DOHH2 (cell line): ENCODE data around the gene CD58.

Experiments
- EZH2phosphoT487 ChIP-seq: fragments of 200-600 bp; sonication (generic); IDR thresholded peaks from 2 replicates; pipeline ENCODE4 v1.6.1; 2017; ENCODE audit warnings: borderline replicate concordance, mild to moderate bottlenecking, antibody characterized with exemption, low read length, moderate library complexity, mixed read lengths
- TF ChIP-seq, protein P1 (sequence below): fragments of 200-600 bp; sonication (generic); IDR thresholded peaks from one replicate; pipeline ENCODE4 v1.5.1; 2014; ENCODE audit warnings: antibody characterized with exemption, mild to moderate bottlenecking, low read depth, low read length; ENCODE audit not compliant: poor library complexity, severe bottlenecking

DNA sequence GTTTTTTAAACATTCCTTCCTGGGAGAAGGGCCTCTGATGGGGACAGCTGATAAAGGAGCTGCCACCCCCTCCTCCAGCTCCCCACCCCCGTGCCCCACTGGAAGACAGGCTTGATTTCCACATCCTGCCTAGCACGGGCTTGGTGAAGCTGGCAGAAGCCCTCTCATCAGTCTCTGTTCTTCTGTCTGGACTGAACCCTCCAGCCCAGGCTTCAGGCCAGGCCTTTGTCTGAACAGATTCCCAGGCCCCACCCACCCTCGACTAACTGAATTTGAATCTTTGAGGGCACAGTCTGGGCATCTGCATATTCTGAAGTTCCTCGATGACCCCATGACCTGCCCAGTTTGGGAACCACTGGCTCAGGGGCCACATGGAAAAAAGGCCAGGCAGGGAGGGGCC, 75.3 kb downstream of the CD58 start:
- TF ChIP-seq, protein P1, sequence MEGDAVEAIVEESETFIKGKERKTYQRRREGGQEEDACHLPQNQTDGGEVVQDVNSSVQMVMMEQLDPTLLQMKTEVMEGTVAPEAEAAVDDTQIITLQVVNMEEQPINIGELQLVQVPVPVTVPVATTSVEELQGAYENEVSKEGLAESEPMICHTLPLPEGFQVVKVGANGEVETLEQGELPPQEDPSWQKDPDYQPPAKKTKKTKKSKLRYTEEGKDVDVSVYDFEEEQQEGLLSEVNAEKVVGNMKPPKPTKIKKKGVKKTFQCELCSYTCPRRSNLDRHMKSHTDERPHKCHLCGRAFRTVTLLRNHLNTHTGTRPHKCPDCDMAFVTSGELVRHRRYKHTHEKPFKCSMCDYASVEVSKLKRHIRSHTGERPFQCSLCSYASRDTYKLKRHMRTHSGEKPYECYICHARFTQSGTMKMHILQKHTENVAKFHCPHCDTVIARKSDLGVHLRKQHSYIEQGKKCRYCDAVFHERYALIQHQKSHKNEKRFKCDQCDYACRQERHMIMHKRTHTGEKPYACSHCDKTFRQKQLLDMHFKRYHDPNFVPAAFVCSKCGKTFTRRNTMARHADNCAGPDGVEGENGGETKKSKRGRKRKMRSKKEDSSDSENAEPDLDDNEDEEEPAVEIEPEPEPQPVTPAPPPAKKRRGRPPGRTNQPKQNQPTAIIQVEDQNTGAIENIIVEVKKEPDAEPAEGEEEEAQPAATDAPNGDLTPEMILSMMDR: no peak
- TF ChIP-seq EZH2phosphoT487: no peak
